Measurements from ENCODE around the gene OR14J1. TPM values are rescaled to one million over a fixed set of nuclear protein-coding genes. Genes with fewer than 3 reads are reported as not detected.

The OR14J1 gene
- total and polyA plus RNA-seq, 8 donors, result 0.03 to 0.15 (median 0.10) TPM; not detected in 2

Other genes starting within 250 kb of the OR14J1 start
- gene OR2B3, start 214.4 kb upstream of the OR14J1 start, total RNA-seq, result not detected
- gene OR2B3, start 214.4 kb upstream of the OR14J1 start, polyA plus RNA-seq (ENCODE audit: insufficient read length in 6 of 6), result not detected
- not detected for gene OR2J1, start 202.2 kb upstream of the OR14J1 start, total RNA-seq
- not detected for gene OR2J1, start 202.2 kb upstream of the OR14J1 start, polyA plus RNA-seq (ENCODE audit: insufficient read length in 6 of 6)
- not detected for gene OR2J3, start 193.6 kb upstream of the OR14J1 start, total RNA-seq
- not detected for gene OR2J3, start 193.6 kb upstream of the OR14J1 start, polyA plus RNA-seq (ENCODE audit: insufficient read length in 6 of 6)
- not detected for gene OR2J2, start 130.8 kb upstream of the OR14J1 start, total RNA-seq
- under 1 TPM in 1 of 6 donors, not detected in 5; 0.07 TPM for gene OR2J2, start 130.8 kb upstream of the OR14J1 start, polyA plus RNA-seq (ENCODE audit: insufficient read length in 6 of 6)
- gene OR5V1, start 67.2 kb downstream of the OR14J1 start, total RNA-seq, result not detected
- not detected for gene OR5V1, start 67.2 kb downstream of the OR14J1 start, polyA plus RNA-seq (ENCODE audit: insufficient read length in 6 of 6)
- gene OR12D3, start 73.6 kb downstream of the OR14J1 start, total RNA-seq, result not detected
- not detected for gene OR12D3, start 73.6 kb downstream of the OR14J1 start, polyA plus RNA-seq (ENCODE audit: insufficient read length in 6 of 6)
- gene OR12D2, start 93.9 kb downstream of the OR14J1 start, total RNA-seq, result not detected
- not detected for gene OR12D2, start 93.9 kb downstream of the OR14J1 start, polyA plus RNA-seq (ENCODE audit: insufficient read length in 6 of 6)
- gene OR12D1, start 113.2 kb downstream of the OR14J1 start, total RNA-seq, result not detected
- gene OR12D1, start 113.2 kb downstream of the OR14J1 start, polyA plus RNA-seq (ENCODE audit: insufficient read length in 6 of 6), result not detected
- gene OR10C1, start 137.6 kb downstream of the OR14J1 start, total RNA-seq, result not detected
- gene OR10C1, start 137.6 kb downstream of the OR14J1 start, polyA plus RNA-seq (ENCODE audit: insufficient read length in 6 of 6), result not detected
- not detected for gene OR11A1, start 155.4 kb downstream of the OR14J1 start, total RNA-seq
- under 1 TPM in 1 of 6 donors, not detected in 5; 0.06 TPM for gene OR11A1, start 155.4 kb downstream of the OR14J1 start, polyA plus RNA-seq (ENCODE audit: insufficient read length in 6 of 6)
- not detected for gene OR2H1, start 155.5 kb downstream of the OR14J1 start, total RNA-seq
- not detected for gene OR2H1, start 155.5 kb downstream of the OR14J1 start, polyA plus RNA-seq (ENCODE audit: insufficient read length in 6 of 6)
- gene MAS1L, start 186.3 kb downstream of the OR14J1 start, total RNA-seq, result not detected
- gene MAS1L, start 186.3 kb downstream of the OR14J1 start, polyA plus RNA-seq (ENCODE audit: insufficient read length in 6 of 6), result not detected